K562 (cell line): ENCODE results near the gene PODXL2.

ENCODE experiments used
- CBX8 ChIP-seq: fragments of 200-600 bp; sonication (generic); IDR thresholded peaks from 2 replicates; pipeline ENCODE4 v1.6.1; 2012; ENCODE audit warnings: borderline replicate concordance, mixed run types, low read depth, mild to moderate bottlenecking, moderate library complexity, mixed read lengths, low read length, control low read depth, inconsistent platforms; ENCODE audit not compliant: poor library complexity, severe bottlenecking; ENCODE audit errors: extremely low read depth
- ELK1 ChIP-seq: sonication (generic); formaldehyde crosslinking; IDR thresholded peaks from 2 replicates; pipeline ENCODE4 v1.8.1; 2022; ENCODE audit warnings: missing genetic modification reagents
- NFE2L1 ChIP-seq: fragments of 450-650 bp; IDR thresholded peaks from 2 replicates; pipeline ENCODE4 v1.6.1; 2016; ENCODE audit warnings: missing genetic modification characterization, low read depth, mild to moderate bottlenecking, missing compliant biosample characterization, moderate library complexity, borderline replicate concordance
- POLR2A ChIP-seq: fragments of 450-650 bp; conservative IDR thresholded peaks from 2 replicates; pipeline ENCODE4 v1.6.1; 2016
- POLR2AphosphoS5 ChIP-seq: IDR thresholded peaks from 2 replicates; pipeline ENCODE4 v1.6.1; 2011; ENCODE audit warnings: mild to moderate bottlenecking, low read depth, low read length, moderate library complexity; ENCODE audit not compliant: control insufficient read depth, insufficient read depth
- ZNF398 ChIP-seq: fragments of 250-450 bp; sonication (Bioruptor Pico); IDR thresholded peaks from 2 replicates; pipeline ENCODE4 v1.8.0; 2021; ENCODE audit warnings: moderate library complexity, mild to moderate bottlenecking, inconsistent platforms

- TF ChIP-seq ELK1 (CRISPR knock-in tag) (no peak), NFE2L1 (tag) (no peak), ZNF398 (CRISPR knock-in tag) (no peak), POLR2AphosphoS5 (no peak), POLR2A (no peak), CBX8 (no peak)
Observed at GRCh38 chr3:127714866-127715265, 85.9 kb downstream of the PODXL2 start.
